ENCODE measurements around the gene HMOX1.

Gene HMOX1

DNA sequence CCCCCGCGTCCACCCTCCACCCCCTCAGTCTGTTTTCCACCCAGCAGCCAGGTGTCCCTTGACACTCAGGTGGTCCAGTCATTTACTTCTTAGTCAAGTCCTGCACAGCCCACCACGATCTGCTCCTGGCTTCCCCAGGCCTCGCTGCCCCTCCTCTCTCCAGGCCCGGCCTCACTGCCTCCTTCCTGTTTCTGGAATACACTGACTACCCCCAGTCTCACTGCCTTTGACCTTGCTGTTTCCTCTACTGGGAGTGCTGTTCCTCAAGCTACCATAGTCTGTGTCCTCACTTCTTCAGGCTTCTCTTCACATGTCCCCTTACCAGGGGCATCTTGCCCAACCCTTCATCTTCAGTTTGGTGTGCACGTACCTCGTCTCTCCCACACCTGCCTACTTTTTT lies 26.5 kb downstream of the HMOX1 start:
- peak in 1 of 2 donors; percentile 41 for DNase-seq

DNA sequence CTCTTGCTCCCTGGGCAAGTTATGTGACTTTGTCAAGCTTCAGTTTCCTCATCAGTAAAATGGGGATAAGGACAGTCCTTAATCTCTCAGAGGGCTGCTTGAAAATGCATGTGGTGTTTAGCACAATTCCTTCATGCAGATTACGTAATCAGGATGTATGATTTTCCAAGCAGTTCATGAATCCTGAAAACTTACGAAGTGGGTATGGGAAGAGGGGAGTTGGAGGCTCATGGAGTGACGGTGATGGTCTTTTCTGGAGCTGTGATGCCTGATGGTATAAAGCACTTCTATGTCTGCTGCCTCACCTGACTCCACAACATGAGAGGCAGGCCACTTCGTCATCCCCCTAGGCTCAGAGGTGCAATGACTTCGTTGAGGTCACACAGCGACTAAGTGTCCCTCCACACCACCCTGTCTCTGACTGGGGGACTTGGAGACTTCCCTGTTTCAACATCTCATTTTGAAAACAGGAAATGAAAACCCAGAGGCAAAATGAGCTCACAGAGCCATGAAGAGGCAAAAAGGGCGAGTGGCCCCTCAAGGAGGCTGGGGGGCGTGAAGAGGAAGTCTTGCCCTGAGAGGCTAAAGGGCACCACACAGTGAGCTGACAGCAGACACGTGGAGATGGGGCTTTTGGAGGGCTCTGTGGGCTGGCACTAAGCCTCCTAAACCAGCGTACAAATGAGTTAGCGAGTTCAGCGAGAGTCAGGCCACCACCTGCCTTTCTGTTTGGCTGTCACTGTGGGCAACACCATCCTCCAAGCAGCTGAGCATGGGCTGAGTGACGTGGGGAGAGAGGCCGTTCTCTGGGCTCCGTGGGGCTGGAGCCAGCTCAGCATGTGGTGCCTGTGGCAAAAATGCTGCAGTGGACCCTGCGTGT lies 29.1 kb downstream of the HMOX1 start:
- DNase-seq, result peak; percentile 93 to 99

DNA sequence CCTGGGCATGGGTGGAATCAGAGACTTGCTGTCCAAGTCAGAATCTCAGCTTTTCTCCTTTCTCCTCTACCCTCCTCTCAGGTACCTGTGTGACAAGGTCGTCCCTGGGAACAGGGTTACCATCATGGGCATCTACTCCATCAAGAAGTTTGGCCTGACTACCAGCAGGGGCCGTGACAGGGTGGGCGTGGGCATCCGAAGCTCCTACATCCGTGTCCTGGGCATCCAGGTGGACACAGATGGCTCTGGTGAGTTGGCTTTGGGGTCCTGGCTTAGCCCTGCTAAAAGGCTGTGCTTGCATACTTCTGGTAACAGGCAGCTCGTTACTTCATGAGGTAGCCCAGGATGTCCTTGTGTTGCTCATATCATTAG lies 29.8 kb downstream of the HMOX1 start:
- no peak for DNase-seq

DNA sequence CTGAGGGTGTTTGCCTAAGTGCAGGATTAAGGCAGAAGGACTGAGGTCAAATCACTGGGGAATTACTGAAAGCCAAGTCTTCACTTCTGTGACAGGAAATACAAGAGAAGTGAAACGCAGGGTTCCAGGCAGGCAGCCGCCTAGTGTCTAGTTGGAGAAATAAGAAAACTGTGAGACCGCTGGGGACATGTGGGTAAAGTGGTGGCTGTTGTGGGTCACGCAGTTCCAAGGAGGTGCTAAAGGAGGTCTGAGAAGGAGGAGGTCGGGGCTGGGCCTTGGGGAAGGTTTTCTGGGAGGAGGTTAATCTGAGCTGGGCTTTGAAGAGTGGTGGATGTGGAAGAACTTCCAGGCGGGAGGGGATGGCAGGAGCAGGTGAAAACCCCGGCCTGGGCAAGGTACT lies 30.2 kb downstream of the HMOX1 start:
- peak; percentile 57 to 65 for DNase-seq

DNA sequence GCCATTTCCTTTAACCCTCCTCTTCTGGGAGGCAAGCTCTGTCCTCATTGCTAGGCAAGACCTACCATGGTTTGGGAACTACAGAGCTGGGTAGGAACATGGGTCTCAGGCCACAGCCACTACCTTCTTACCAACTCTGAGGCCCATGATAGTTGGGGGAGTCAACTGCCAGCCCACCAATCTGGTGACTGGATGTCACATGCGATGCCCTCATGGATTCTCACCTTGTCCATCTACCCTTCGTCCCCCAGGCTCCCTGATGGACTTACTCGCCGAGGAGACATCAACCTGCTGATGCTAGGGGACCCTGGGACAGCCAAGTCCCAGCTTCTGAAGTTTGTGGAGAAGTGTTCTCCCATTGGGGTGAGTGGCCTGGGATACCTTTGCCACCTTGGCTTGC lies 32.7 kb downstream of the HMOX1 start:
- no peak for DNase-seq

DNA sequence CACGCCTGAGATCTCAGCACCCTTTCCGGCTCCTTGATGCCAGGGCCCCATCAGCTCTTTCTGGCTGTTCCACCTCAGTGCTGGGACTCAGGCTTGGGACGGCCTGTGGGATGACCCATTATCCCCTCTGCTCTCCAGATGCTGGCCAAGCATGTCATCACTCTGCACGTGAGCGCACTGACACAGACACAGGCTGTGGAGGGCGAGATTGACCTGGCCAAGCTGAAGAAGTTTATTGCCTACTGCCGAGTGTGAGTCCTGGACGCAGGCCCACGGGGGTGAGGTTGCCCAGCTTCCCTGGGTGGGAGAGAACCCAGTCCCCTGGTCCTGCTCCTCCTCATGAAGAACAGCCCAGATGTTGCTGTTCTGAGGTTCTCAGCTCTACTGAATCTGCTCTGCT lies 36.7 kb downstream of the HMOX1 start:
- no peak for DNase-seq

DNA sequence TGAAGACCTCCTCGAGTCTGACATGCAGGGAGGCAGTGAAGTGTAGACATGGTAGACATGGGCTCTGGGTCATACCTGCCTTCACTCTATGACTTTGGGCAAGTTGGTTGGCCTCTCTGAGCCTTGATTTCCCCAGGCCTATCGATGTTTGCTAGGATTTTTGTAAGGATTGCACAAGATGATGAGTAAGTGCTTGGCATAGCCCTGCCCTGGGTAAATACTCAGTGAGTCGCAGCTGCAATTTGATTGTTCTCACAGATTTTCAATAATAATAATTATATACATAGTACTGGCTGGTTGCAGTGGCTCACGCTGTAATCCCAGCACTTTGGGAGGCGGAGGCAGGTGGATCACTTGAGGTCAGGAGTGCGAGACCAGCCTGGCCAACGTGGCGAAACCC lies 37.2 kb downstream of the HMOX1 start:
- no peak for DNase-seq

DNA sequence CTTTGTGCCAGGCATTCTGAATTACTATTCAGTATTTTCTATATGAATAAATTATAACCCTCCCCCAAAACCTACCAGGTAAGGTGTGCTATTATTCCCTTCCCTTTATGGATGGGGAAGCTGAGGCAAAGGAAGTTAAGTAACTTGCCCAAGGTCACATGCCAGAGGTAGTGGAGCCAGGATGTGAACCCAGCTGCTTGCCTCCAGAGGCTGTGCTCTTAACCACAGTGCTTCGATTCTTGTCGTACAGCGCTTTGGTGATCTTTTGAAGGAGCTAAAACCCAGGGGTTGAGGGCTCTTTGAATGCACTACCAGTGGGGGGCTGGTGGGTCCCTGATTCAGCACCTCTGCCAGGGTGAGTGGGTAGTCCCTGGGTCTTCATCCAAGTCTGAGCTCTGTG lies 37.8 kb downstream of the HMOX1 start:
- DNase-seq, result no peak

DNA sequence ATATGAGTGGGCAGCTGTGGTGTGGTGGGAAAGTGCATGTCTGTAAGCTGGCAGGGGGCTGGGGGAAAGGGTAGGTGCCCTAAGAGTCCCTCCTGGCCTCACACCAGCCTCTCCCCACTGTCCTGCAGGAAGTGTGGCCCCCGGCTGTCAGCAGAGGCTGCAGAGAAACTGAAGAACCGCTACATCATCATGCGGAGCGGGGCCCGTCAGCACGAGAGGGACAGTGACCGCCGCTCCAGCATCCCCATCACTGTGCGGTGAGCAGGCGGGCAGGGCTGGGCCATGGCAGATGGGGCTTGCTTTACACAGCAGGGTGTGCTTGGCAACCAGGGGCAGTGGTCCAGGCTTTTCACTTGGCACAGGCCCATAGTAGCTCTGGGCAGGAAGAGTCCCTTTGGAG lies 38.9 kb downstream of the HMOX1 start:
- DNase-seq, result no peak

DNA sequence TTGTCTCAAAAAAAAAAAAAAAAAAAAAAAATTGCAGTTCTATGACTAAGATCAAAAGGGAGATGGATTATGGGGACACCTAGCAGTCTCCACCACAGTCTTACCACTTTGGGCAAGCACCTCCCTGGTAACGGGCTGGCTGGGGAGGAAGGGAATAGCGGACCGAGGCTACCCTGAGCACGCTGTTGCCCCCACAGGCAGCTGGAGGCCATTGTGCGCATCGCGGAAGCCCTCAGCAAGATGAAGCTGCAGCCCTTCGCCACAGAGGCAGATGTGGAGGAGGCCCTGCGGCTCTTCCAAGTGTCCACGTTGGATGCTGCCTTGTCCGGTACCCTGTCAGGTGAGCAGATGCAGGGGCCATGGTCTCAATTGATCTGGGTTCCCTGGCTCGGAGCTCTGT lies 40.2 kb downstream of the HMOX1 start:
- no peak for DNase-seq

DNA sequence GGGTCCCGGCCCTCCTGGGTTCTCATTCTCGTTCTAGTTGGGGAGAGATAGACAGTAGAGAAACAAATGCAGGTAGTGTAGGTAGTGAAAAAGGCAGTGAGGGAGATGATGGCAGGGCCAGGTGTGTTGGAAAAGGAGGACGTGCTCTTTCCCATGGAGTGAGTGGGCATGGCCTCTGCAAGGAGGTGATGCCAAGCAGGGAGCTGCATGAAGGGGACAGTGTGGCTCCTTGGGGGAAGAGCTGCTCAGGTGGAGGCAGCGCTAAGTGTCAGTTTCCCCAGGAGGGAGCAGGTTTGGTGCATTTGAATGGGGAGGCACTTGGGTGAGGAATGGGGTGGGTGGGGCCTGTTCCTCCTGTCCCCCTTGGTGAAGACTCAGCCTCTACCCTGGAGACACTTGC lies 41.2 kb downstream of the HMOX1 start:
- no peak for DNase-seq

DNA sequence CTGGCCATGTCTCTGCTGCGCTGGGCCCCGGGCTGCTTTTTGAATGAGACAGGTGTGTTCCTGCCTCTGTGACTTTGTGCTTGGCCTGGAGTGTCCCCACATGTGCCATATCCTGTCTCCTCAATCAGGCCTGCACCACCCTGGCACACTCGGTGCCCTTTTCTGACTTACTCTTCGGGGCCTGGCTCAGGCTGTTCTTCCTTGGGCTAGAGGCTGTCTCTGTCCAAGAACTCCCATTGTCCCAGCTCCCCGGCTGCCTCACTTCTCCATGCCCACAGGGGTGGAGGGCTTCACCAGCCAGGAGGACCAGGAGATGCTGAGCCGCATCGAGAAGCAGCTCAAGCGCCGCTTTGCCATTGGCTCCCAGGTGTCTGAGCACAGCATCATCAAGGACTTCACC lies 42.0 kb downstream of the HMOX1 start:
- DNase-seq, result no peak

DNA sequence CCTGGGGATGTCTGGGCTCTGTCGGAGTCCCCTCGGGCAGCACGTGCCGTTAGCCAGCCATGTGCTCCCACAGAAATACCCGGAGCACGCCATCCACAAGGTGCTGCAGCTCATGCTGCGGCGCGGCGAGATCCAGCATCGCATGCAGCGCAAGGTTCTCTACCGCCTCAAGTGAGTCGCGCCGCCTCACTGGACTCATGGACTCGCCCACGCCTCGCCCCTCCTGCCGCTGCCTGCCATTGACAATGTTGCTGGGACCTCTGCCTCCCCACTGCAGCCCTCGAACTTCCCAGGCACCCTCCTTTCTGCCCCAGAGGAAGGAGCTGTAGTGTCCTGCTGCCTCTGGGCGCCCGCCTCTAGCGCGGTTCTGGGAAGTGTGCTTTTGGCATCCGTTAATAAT lies 43.2 kb downstream of the HMOX1 start:
- DNase-seq, result no peak

DNA sequence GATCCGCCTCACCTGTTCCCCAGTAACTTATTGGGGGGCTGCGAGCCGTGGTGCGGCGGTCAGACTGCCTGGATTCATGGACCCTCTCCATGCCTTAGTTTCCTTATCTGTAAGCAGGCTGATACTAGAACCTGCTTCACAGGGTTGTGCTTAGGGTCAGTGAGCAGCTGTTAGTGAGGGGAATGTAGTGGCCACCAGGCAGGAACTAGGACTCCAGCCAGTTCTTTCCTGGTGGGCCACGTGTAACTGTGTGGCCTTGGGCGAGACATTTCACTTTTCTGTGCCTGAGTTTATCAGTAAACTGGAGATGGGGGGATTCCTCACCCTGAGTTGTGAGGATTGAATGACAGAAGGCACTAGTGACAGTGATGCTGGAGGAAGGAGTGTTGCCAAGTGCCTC lies 43.9 kb downstream of the HMOX1 start:
- no peak for DNase-seq

DNA sequence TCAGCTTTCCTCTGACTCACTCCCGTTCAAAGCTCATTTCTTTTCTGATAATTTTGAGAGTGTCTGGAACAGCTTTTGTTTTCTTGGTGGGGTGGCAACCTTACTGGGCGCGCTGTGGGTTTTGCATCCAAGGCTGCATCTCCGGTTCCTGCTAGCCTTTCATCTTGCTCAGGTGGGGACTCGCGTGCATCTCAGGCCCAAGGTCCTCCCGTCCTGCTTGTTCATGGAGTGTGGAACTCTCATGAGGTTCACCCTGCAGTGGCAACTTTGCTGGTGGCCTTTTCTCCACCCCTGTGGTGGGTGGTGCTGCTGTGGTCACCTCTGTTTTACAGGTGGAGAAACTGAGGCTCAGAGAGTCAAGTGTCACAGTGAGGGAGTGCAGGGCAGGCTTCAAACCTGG lies 44.6 kb downstream of the HMOX1 start:
- DNase-seq, result no peak

DNA sequence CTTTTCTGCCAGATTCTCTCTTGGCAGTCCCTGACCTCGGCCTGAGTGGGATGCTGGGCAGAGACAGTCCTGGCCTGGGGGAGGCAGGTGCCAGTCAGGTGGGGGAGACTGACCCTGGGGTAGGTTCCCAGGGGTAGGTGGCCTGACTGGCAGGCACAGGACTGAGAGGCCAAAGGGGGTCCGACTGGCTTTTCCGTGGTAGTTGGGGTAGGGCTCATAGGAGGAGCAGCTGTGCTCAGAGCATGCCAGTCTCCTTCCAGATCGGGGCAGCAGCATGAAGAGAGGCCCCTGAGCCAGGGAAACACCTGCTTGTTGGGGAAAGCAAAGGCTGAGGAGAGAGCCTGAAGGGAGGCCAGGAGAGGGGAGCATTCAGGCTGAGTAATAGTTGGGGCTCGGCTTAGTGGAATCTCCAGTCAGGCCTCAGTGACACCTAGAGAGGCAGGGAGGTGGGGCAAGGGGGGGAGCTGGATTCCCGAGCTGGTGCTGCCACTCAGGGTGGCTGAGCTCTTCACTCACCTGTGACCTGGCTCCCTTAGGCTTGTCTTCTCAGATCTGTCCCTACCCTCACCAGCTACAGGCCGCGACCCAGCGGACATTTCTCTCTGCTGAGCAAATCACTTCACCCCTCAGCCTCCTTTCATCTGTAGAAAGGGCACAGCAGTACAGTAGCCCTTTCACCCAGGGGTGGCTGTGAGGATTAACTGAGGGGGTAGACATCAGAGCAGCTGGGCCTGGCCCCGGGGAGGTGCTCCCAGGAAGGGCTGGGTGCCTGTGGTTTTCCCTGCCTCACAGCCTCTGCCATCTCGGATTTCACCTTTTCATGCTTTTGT lies 45.3 kb downstream of the HMOX1 start:
- DNase-seq, result no peak

DNA sequence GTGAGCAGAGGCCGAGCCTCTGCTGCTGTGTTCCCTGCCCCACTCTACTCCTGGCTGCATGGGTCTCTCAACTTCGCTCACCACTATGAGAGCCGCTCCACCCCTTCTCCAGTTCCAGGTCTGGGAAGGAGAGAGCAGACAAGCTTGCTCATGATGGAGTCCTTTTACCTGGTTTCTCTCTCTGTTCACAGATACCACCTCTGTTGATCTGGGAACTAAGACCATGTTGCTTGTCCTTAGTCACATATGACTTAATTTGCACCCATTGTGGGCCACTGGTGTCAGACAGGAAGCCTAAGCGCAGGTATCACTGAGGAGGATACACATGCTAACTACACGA lies 45.9 kb downstream of the HMOX1 start:
- no peak for DNase-seq

DNA sequence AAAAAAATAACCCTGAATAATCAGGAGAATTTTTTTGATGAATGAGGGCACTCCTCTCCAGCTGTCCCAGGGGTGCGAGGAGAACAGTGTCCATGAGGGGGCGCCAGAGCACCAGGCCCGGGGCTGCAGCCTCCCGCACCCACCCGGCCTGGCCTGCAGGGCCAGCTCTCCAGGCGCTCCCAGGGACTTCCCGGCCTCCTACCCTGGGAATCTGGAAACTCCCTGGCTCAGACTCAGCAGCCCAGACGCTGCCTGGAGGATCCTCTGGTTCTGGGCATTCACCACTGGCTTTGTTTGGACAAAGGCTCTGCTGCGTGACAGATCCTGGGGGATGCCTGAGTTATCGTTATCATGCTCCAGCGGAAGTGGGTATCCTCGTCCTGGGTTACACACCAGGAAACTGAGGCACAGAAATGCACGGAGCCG lies 50.0 kb downstream of the HMOX1 start:
- DNase-seq, result peak; percentile 78 to 94

DNA sequence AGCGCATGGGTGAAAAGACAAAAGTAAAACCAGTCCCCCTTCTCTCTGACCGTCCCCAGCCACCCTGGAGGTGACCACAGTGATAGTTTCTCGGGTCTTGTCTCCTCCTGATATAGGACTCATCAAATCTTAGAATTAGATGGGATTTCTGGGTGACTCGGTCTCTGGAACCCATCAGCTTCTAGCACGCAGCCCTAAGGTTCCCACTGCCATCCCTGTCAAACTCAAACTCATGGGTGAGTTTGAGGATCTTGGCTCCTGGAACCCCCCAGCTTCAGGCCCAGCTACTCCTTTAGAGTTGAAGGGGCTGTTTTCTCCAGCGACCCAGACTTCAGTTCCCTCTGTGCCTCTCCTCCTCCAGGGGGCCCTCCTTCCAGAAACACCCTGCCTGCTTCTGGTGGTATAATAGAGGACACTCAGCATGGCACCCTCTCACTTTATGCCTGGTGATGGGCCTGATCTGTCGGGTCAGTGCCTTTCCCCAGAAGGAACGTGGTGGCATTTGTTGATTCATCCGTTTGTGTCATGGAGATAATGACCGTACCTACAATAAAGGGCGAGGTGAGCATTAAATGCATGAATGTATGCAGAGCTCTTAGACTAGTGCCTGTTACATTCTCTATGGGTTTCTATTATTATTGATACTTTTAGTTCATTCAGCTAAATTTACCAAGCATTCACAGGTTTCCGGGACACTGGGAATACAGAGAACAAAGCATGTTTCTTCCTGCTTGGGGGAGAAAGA lies 50.8 kb downstream of the HMOX1 start:
- DNase-seq, result no peak

DNA sequence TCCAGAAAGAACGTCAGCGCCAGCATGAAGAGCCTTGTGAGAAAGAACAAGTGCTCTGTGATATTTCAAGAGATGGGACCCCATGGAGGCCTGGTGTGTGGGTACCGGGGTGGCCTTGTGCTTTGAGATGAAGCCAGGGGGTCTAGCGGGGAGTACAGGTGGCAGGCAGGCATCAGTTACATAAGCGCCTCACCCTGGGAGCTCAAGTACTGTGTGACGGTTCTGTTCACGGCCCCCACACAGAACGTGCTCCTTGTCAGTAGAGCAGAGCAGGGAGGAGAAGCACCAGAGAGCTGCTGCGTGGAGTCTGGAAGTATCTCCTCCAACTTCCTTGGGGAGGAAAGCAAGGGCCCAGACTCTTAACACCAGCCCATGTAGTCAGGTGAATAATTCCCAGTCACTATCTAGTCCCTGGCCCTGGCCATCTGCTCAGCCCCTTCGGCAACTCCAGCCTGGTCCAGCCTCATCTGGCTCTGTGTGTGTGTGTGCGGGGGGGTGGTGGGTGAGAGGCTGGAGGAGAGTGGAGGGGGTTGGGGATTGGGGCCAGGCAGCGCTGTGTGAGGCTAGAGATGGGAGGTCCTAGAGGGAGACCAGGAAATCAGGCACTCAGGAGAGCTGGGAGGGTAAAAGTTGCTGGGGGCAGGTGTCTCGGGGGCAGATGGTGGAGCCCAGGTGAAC lies 51.5 kb downstream of the HMOX1 start:
- no peak for DNase-seq

DNA sequence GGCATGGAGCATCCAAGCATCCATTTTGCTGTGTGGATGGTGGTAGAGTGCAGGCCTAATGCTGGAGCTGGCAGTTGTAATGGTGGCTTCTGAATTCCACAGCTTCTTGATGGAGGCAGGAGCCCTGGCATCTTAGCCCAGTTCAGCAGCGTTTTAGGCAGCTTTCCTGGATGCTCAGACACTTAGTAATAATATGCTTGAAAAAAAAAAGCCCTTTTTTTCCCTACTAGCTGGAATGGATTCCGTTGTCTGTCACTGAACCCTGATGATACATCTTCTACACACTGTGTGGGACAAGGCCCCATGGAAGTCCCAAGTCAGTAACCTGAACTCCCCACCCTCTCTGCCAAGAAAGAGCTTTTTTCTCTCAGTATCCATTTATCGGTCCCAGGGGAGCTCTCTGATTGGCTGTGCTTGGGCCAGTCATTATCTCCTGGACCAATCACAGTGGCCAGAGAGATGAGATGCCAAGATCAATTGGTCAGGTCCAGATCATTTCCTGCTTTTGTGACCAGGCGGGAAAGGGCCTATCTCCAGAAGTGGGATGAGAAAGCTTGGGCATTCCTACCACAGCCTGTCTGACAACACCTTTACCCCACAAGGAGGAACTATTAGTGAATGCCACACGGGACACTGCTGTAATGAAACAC lies 53.3 kb downstream of the HMOX1 start:
- no peak for DNase-seq

DNA sequence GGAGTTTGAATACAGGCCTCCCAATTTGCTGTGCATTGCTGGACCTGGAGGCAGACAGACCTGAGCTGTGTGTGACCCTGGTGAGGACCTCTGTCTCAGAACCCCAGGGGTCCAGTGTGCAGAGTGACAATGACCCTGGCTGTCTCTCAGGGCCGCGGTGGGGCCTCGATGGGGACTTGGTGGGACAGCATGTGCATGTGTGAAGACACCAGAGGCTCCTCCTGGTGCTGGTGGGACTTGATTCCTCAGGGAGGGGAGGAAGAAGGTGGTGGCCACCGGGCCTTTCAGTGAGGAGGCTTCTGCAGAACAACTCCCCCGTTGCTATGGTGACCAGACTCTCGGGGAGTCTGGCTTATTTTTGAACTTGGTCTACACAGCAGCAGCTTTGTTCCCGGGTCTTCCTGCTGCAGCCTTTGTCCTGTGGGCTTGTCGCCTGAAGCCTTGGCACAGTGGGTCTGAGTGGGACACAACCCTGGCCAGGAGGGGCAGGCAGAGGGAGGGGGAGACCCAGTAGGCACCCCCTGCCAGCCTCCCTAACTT lies 54.4 kb downstream of the HMOX1 start:
- DNase-seq, result no peak
